Activated naive CD4-positive, alpha-beta T cell treated with anti-CD3 and anti-CD28 coated beads, Interleukin-2, amount 50 U/mL, for 72 hours (primary cell): Measurements from ENCODE around the gene PKNOX1. TPM values are rescaled to one million over a fixed set of nuclear protein-coding genes. Genes with fewer than 3 reads are reported as not detected.
"Not testable (repeated sequence)": the region's sequence is repeated elsewhere in the genome, so short reads cannot be mapped to it uniquely, and the experiment has no call there.

ENCODE experiments used
- ATAC-seq, 2 donors: fragments of 150-1000 bp; cut with Tn5 transposase; 2 replicates each; pipeline ENCODE4 v1.10.0; 2021; ENCODE audit warnings: mild to moderate bottlenecking in 2 of 2, moderate library complexity in 2 of 2
- DNase-seq, 2 donors: peaks; one replicate each; pipeline ENCODE4 v3.0.0; 2021 to 2022; ENCODE audit warnings: low spot score in 2 of 2
- H3K27ac Mint-ChIP-seq, 2 donors: one replicate each; pipeline ENCODE4 v1.8.0; 2022; ENCODE audit warnings: mild to moderate bottlenecking in 2 of 2, mixed read lengths in 2 of 2
- H3K36me3 Mint-ChIP-seq, 2 donors: one replicate each; pipeline ENCODE4 v1.8.0; 2022; ENCODE audit warnings: mixed read lengths in 2 of 2
- H3K9me3 Mint-ChIP-seq, 2 donors: one replicate each; pipeline ENCODE4 v1.8.0; 2022; ENCODE audit warnings: mixed read lengths in 2 of 2
- total RNA-seq, 2 donors: library from RNA; stranded (reverse); gene quantifications; one replicate each; pipeline ENCODE4 v1.2.3, GENCODE V29; 2022

Gene PKNOX1
- total RNA-seq, 2 donors from 2014 or later, result 16.0 to 20.2 TPM

GRCh38 chr21:42993051-42993712 lies 18.8 kb downstream of the PKNOX1 start:
- DNase-seq (no peak), ATAC-seq (no peak)
- H3K36me3 Mint-ChIP-seq, result peaks cover 0 to 13% of the 10 kb centered on the region in 2 donors
- no peak overlapping the region for H3K27ac Mint-ChIP-seq
- H3K9me3 Mint-ChIP-seq, result no peaks in the 10 kb centered on the region

- peak; percentile 59 to 69 for ATAC-seq
- Mint-ChIP-seq H3K9me3 (peaks cover 8 to 14% of the 10 kb centered on the region in 2 donors), H3K27ac (peak overlapping the region in 1 of 2 donors; percentile 81), H3K36me3 (peaks cover 8 to 35% of the 10 kb centered on the region in 2 donors)
- DNase-seq, result no peak
These were observed 22.7 kb downstream of the PKNOX1 start for GRCh38 chr21:42997053-42997452.

- not testable (repeated sequence) for ATAC-seq, H3K27ac Mint-ChIP-seq, DNase-seq
- peaks cover 8 to 14% of the 10 kb centered on the region in 2 donors for H3K9me3 Mint-ChIP-seq
- H3K36me3 Mint-ChIP-seq, result peaks cover 8 to 35% of the 10 kb centered on the region in 2 donors
These were observed 23.6 kb downstream of the PKNOX1 start for GRCh38 chr21:42997983-42998382.

GRCh38 chr21:42999152-42999551 lies 24.8 kb downstream of the PKNOX1 start:
- not testable (repeated sequence) for ATAC-seq, DNase-seq, H3K27ac Mint-ChIP-seq
- H3K36me3 Mint-ChIP-seq, result peaks cover 8 to 35% of the 10 kb centered on the region in 2 donors
- H3K9me3 Mint-ChIP-seq, result peaks cover 8 to 14% of the 10 kb centered on the region in 2 donors

- DNase-seq, ATAC-seq, H3K27ac Mint-ChIP-seq: not testable (repeated sequence)
- Mint-ChIP-seq H3K36me3 (peaks cover 8 to 35% of the 10 kb centered on the region in 2 donors), H3K9me3 (peaks cover 8 to 14% of the 10 kb centered on the region in 2 donors)
These were observed 25.7 kb downstream of the PKNOX1 start for GRCh38 chr21:43000041-43000440.

GRCh38 chr21:43001316-43001715 lies 27.0 kb downstream of the PKNOX1 start:
- no peak for DNase-seq
- no peak overlapping the region for H3K27ac Mint-ChIP-seq
- ATAC-seq, result no peak
- H3K36me3 Mint-ChIP-seq, result peaks cover 8 to 35% of the 10 kb centered on the region in 2 donors
- peaks cover 8 to 14% of the 10 kb centered on the region in 2 donors for H3K9me3 Mint-ChIP-seq

GRCh38 chr21:43004926-43005325 lies 30.6 kb downstream of the PKNOX1 start:
- Mint-ChIP-seq H3K27ac (no peak overlapping the region), H3K9me3 (peaks cover 4 to 10% of the 10 kb centered on the region in 2 donors), H3K36me3 (peaks cover 4 to 16% of the 10 kb centered on the region in 2 donors)
- ATAC-seq, result no peak
- DNase-seq, result no peak

- Mint-ChIP-seq H3K36me3 (peaks cover 0 to 9% of the 10 kb centered on the region in 2 donors), H3K27ac (peak overlapping the region in 1 of 2 donors; percentile 72), H3K9me3 (peaks cover 0 to 3% of the 10 kb centered on the region in 2 donors)
- ATAC-seq (no peak), DNase-seq (no peak)
These were observed 31.3 kb downstream of the PKNOX1 start for GRCh38 chr21:43005635-43006034.

GRCh38 chr21:43006051-43006873 lies 31.9 kb downstream of the PKNOX1 start:
- DNase-seq, ATAC-seq, H3K27ac Mint-ChIP-seq, H3K36me3 Mint-ChIP-seq, H3K9me3 Mint-ChIP-seq: not testable (repeated sequence)

- Mint-ChIP-seq H3K9me3 (no peaks in the 10 kb centered on the region), H3K36me3 (peaks cover 0 to 7% of the 10 kb centered on the region in 2 donors), H3K27ac (no peak overlapping the region)
- DNase-seq, result no peak
- no peak for ATAC-seq
These were observed 32.5 kb downstream of the PKNOX1 start for GRCh38 chr21:43006874-43007208.

GRCh38 chr21:43012596-43012995 lies 38.2 kb downstream of the PKNOX1 start:
- H3K9me3 Mint-ChIP-seq, result no peaks in the 10 kb centered on the region
- ATAC-seq (peak; percentile 53 to 93), DNase-seq (no peak)
- H3K27ac Mint-ChIP-seq, result no peak overlapping the region
- peaks cover 0 to 8% of the 10 kb centered on the region in 2 donors for H3K36me3 Mint-ChIP-seq

GRCh38 chr21:43015906-43016540 lies 41.7 kb downstream of the PKNOX1 start:
- H3K27ac Mint-ChIP-seq, result peak overlapping the region in 1 of 2 donors; percentile 40
- H3K9me3 Mint-ChIP-seq, result no peaks in the 10 kb centered on the region
- peaks cover 0 to 8% of the 10 kb centered on the region in 2 donors for H3K36me3 Mint-ChIP-seq
- no peak for DNase-seq
- ATAC-seq, result no peak

GRCh38 chr21:43016728-43017127 lies 42.4 kb downstream of the PKNOX1 start:
- Mint-ChIP-seq H3K9me3 (no peaks in the 10 kb centered on the region), H3K27ac (peak overlapping the region in 1 of 2 donors; percentile 40), H3K36me3 (peaks cover 0 to 2% of the 10 kb centered on the region in 2 donors)
- DNase-seq (no peak), ATAC-seq (no peak)

GRCh38 chr21:43018519-43018918 lies 44.2 kb downstream of the PKNOX1 start:
- DNase-seq (no peak), ATAC-seq (no peak)
- H3K36me3 Mint-ChIP-seq, result no peaks in the 10 kb centered on the region
- H3K9me3 Mint-ChIP-seq, result no peaks in the 10 kb centered on the region
- H3K27ac Mint-ChIP-seq, result no peak overlapping the region

GRCh38 chr21:43020177-43020576 lies 45.8 kb downstream of the PKNOX1 start:
- no peaks in the 10 kb centered on the region for H3K36me3 Mint-ChIP-seq
- H3K27ac Mint-ChIP-seq, result peak overlapping the region in 1 of 2 donors; percentile 31
- no peak for DNase-seq
- no peaks in the 10 kb centered on the region for H3K9me3 Mint-ChIP-seq
- no peak for ATAC-seq

- H3K27ac Mint-ChIP-seq, result peak overlapping the region in 1 of 2 donors; percentile 61
- no peaks in the 10 kb centered on the region for H3K9me3 Mint-ChIP-seq
- no peaks in the 10 kb centered on the region for H3K36me3 Mint-ChIP-seq
- DNase-seq (no peak), ATAC-seq (no peak)
These were observed 46.4 kb downstream of the PKNOX1 start for GRCh38 chr21:43020771-43021170.

GRCh38 chr21:43021191-43021590 lies 46.8 kb downstream of the PKNOX1 start:
- no peaks in the 10 kb centered on the region for H3K9me3 Mint-ChIP-seq
- DNase-seq, result no peak
- H3K36me3 Mint-ChIP-seq, result no peaks in the 10 kb centered on the region

More at GRCh38 chr21:43021191-43021590, 46.8 kb downstream of the PKNOX1 start:
- H3K27ac Mint-ChIP-seq, result peak overlapping the region in 1 of 2 donors; percentile 61
- no peak for ATAC-seq
